CD4-positive, alpha-beta memory T cell (primary cell): Measurements from ENCODE around the gene MICB. TPM values are rescaled to one million over a fixed set of nuclear protein-coding genes. Genes with fewer than 3 reads are reported as not detected.

Experiments
- CTCF ChIA-PET: fragments of 350-600 bp; sonication (Branson Sonifier 250); formaldehyde crosslinking; loops from one replicate; lab custom pipeline; 2021; ENCODE audit warnings: inconsistent platforms; ENCODE audit not compliant: partially characterized antibody; lab: Charles Lee
- POLR2A ChIA-PET: fragments of 350-600 bp; sonication (Branson Sonifier 250); formaldehyde crosslinking; loops from one replicate; lab custom pipeline; 2021; ENCODE audit not compliant: partially characterized antibody; lab: Charles Lee
- DNase-seq, 5 donors: peaks; one replicate each; pipeline versions ENCODE4 v3.0.0 to v3.0.0-alpha.2; 2020 to 2022; ENCODE audit warnings: mixed read lengths in 1 of 5
- H3K27ac ChIP-seq: one replicate; pipeline ENCODE4 v1.7.0; 2013; ENCODE audit warnings: low read depth, low read length
- H3K27me3 ChIP-seq: 2 replicates; pipeline ENCODE4 v1.7.0; 2013; ENCODE audit warnings: mild to moderate bottlenecking, low read length, moderate library complexity; ENCODE audit not compliant: insufficient read depth
- H3K36me3 ChIP-seq: 2 replicates; pipeline ENCODE4 v1.7.0; 2013; ENCODE audit warnings: mild to moderate bottlenecking, low read length, moderate library complexity; ENCODE audit not compliant: insufficient read depth
- H3K4me1 ChIP-seq: 2 replicates; pipeline ENCODE4 v1.7.0; 2013; ENCODE audit warnings: mild to moderate bottlenecking, low read length, moderate library complexity; ENCODE audit not compliant: insufficient read depth
- H3K4me3 ChIP-seq, 2 donors: one replicate each; pipeline ENCODE4 v1.7.0; 2013; ENCODE audit warnings: low read length in 2 of 2, mild to moderate bottlenecking in 1 of 2
- H3K9me3 ChIP-seq, 2 donors: one replicate each; pipeline ENCODE4 v1.7.0; 2013; ENCODE audit warnings: low read length in 2 of 2, control low read depth in 1 of 2; ENCODE audit not compliant: control insufficient read depth in 1 of 2
- H3K27ac Mint-ChIP-seq, 7 donors: one replicate each; pipeline ENCODE4 v1.8.0; 2020 to 2021; ENCODE audit warnings: mixed read lengths in 7 of 7, mild to moderate bottlenecking in 6 of 7, inconsistent platforms in 3 of 7, moderate library complexity in 3 of 7
- H3K27me3 Mint-ChIP-seq, 2 donors: one replicate each; pipeline ENCODE4 v1.8.0; 2020 to 2021; ENCODE audit warnings: mixed read lengths in 2 of 2
- H3K36me3 Mint-ChIP-seq, 2 donors: one replicate each; pipeline ENCODE4 v1.8.0; 2020 to 2021; ENCODE audit warnings: mixed read lengths in 2 of 2, inconsistent platforms in 1 of 2, mild to moderate bottlenecking in 1 of 2
- H3K4me1 Mint-ChIP-seq, 4 donors: one replicate each; pipeline ENCODE4 v1.8.0; 2020 to 2021; ENCODE audit warnings: mixed read lengths in 4 of 4, mild to moderate bottlenecking in 1 of 4
- H3K4me3 Mint-ChIP-seq, 8 donors: one replicate each; pipeline ENCODE4 v1.8.0; 2020 to 2021; ENCODE audit warnings: mixed read lengths in 8 of 8, mild to moderate bottlenecking in 7 of 8, moderate library complexity in 6 of 8, inconsistent platforms in 3 of 8
- H3K9me3 Mint-ChIP-seq, 8 donors: one replicate each; pipeline ENCODE4 v1.8.0; 2020 to 2021; ENCODE audit warnings: mixed read lengths in 8 of 8, mild to moderate bottlenecking in 5 of 8, inconsistent platforms in 3 of 8, moderate library complexity in 1 of 8
- intact Hi-C: fragments of 100-400 bp; cut with micrococcal nuclease; formaldehyde crosslinking; loops from one replicate; pipeline ENCODE4 v1.15.1; 2023
- polyA plus RNA-seq, 2 donors: library from polyadenylated mRNA; unstranded; fragments of 300-500 nt; fragmentation: Illumina TruSeq; gene quantifications; one replicate each; pipeline ENCODE4 v1.2.3, GENCODE V29; 2021
- total RNA-seq, 2 experiments: library from RNA; stranded (reverse); gene quantifications; one replicate each; pipeline ENCODE4 v1.2.3, GENCODE V29; 2021

The MICB gene
- total and polyA plus RNA-seq, 4 experiments from 2014 or later, result 8.0 to 26.3 (median 16.5) TPM

- intact Hi-C loops, result no loop called here
- H3K36me3 ChIP-seq, result no peaks in the 10 kb centered on the region
- no peak overlapping the region for H3K4me3 ChIP-seq
- DNase-seq, result no peak
- POLR2A ChIA-PET, result interaction anchor here (0.6 to 1.8 kb wide), 3 partner anchors 12 to 823 kb away, joined by 3 to 5 read pairs (median 3); partner anchors contain the start of gene MICB
- peak overlapping the region; percentile 49 to 89 (median 76) for H3K27ac Mint-ChIP-seq
- H3K9me3 Mint-ChIP-seq, result no peaks in the 10 kb centered on the region
- H3K27me3 Mint-ChIP-seq, result no peaks in the 10 kb centered on the region
- no peak overlapping the region for H3K27ac ChIP-seq
- no peaks in the 10 kb centered on the region for H3K27me3 ChIP-seq
- H3K9me3 ChIP-seq, result no peaks in the 10 kb centered on the region
- H3K4me1 ChIP-seq, result peaks cover 59% of the 10 kb centered on the region
- H3K4me3 Mint-ChIP-seq, result peak overlapping the region in 3 of 8 donors; percentile 13 to 32 (median 20)
- CTCF ChIA-PET, result interaction anchor here (0.9 kb wide), 1 partner anchor 12 kb away, joined by 3 read pairs; no protein-coding TSS in a partner anchor
- H3K36me3 Mint-ChIP-seq, result peaks cover 0 to 31% of the 10 kb centered on the region in 2 donors
- H3K4me1 Mint-ChIP-seq, result peaks cover 52 to 77% (median 68%) of the 10 kb centered on the region in 4 donors
These were observed 23.9 kb upstream of the MICB start for GRCh38 chr6:31473780-31474761.

- intact Hi-C loops, result no loop called here
These were observed 23.1 kb upstream of the MICB start for GRCh38 chr6:31474871-31475286.

GRCh38 chr6:31476515-31477139 lies 21.3 kb upstream of the MICB start:
- H3K27me3 Mint-ChIP-seq, result no peaks in the 10 kb centered on the region
- Histone ChIP-seq H3K36me3 (no peaks in the 10 kb centered on the region), H3K4me1 (peaks cover 33% of the 10 kb centered on the region), H3K27ac (no peak overlapping the region), H3K4me3 (no peak overlapping the region), H3K27me3 (no peaks in the 10 kb centered on the region), H3K9me3 (no peaks in the 10 kb centered on the region)
- ChIA-PET CTCF (interaction anchor here (1.3 kb wide), 1 partner anchor 11 kb away, joined by 3 read pairs; no protein-coding TSS in a partner anchor), POLR2A (no interaction called here)
- no peak for DNase-seq
- H3K4me1 Mint-ChIP-seq, result peaks cover 30 to 51% (median 44%) of the 10 kb centered on the region in 4 donors
- H3K9me3 Mint-ChIP-seq, result no peaks in the 10 kb centered on the region
- peak overlapping the region in 3 of 7 donors; percentile 42 to 64 (median 61) for H3K27ac Mint-ChIP-seq
- H3K4me3 Mint-ChIP-seq, result no peak overlapping the region
- intact Hi-C loops, result no loop called here
- H3K36me3 Mint-ChIP-seq, result peaks cover 0 to 13% of the 10 kb centered on the region in 2 donors

More at GRCh38 chr6:31474871-31475286, 23.1 kb upstream of the MICB start:
- Mint-ChIP-seq H3K27me3 (no peaks in the 10 kb centered on the region), H3K9me3 (no peaks in the 10 kb centered on the region), H3K4me3 (no peak overlapping the region), H3K4me1 (peaks cover 44 to 69% (median 60%) of the 10 kb centered on the region in 4 donors), H3K27ac (peak overlapping the region in 4 of 7 donors; percentile 11 to 57 (median 37)), H3K36me3 (peaks cover 0 to 28% of the 10 kb centered on the region in 2 donors)
- no peaks in the 10 kb centered on the region for H3K9me3 ChIP-seq
- H3K4me1 ChIP-seq, result peaks cover 51% of the 10 kb centered on the region
- H3K36me3 ChIP-seq, result no peaks in the 10 kb centered on the region
- H3K4me3 ChIP-seq, result no peak overlapping the region
- no peaks in the 10 kb centered on the region for H3K27me3 ChIP-seq
- POLR2A ChIA-PET, result interaction anchor here (0.6 to 1.8 kb wide), 3 partner anchors 13 to 824 kb away, joined by 3 to 5 read pairs (median 3); partner anchors contain the start of gene MICB
- CTCF ChIA-PET, result interaction anchor here (0.9 kb wide), 1 partner anchor 12 kb away, joined by 3 read pairs; no protein-coding TSS in a partner anchor
- H3K27ac ChIP-seq, result no peak overlapping the region
- peak in 1 of 5 donors; percentile 17 for DNase-seq

- H3K4me3 ChIP-seq, result no peak overlapping the region
- intact Hi-C loops, result no loop called here
- Mint-ChIP-seq H3K4me3 (no peak overlapping the region), H3K4me1 (peaks cover 22 to 42% (median 35%) of the 10 kb centered on the region in 4 donors), H3K9me3 (no peaks in the 10 kb centered on the region), H3K27me3 (no peaks in the 10 kb centered on the region), H3K27ac (peak overlapping the region in 4 of 7 donors; percentile 24 to 67 (median 58)), H3K36me3 (peaks cover 0 to 11% of the 10 kb centered on the region in 2 donors)
- POLR2A ChIA-PET, result no interaction called here
- CTCF ChIA-PET, result no interaction called here
- peaks cover 24% of the 10 kb centered on the region for H3K4me1 ChIP-seq
- H3K27me3 ChIP-seq, result no peaks in the 10 kb centered on the region
- no peak overlapping the region for H3K27ac ChIP-seq
- H3K36me3 ChIP-seq, result no peaks in the 10 kb centered on the region
- no peak for DNase-seq
- H3K9me3 ChIP-seq, result no peaks in the 10 kb centered on the region
These were observed 20.4 kb upstream of the MICB start for GRCh38 chr6:31477521-31477920.

GRCh38 chr6:31478186-31478950 lies 19.6 kb upstream of the MICB start:
- Histone ChIP-seq H3K4me1 (peaks cover 16% of the 10 kb centered on the region), H3K27me3 (no peaks in the 10 kb centered on the region), H3K36me3 (no peaks in the 10 kb centered on the region), H3K27ac (no peak overlapping the region), H3K9me3 (no peaks in the 10 kb centered on the region), H3K4me3 (no peak overlapping the region)
- POLR2A ChIA-PET, result interaction anchor here (0.5 to 1.1 kb wide), 2 partner anchors 78 to 129 kb away, joined by 3 read pairs; no protein-coding TSS in a partner anchor
- H3K36me3 Mint-ChIP-seq, result peaks cover 0 to 8% of the 10 kb centered on the region in 2 donors
- CTCF ChIA-PET, result no interaction called here
- H3K27me3 Mint-ChIP-seq, result no peaks in the 10 kb centered on the region
- peaks cover 16 to 34% (median 28%) of the 10 kb centered on the region in 4 donors for H3K4me1 Mint-ChIP-seq
- H3K9me3 Mint-ChIP-seq, result no peaks in the 10 kb centered on the region
- no peak overlapping the region for H3K4me3 Mint-ChIP-seq
- no peak for DNase-seq
- peak overlapping the region in 3 of 7 donors; percentile 12 to 35 (median 16) for H3K27ac Mint-ChIP-seq
- intact Hi-C loops, result no loop called here

GRCh38 chr6:31479151-31479932 lies 18.6 kb upstream of the MICB start:
- no peaks in the 10 kb centered on the region for H3K9me3 ChIP-seq
- H3K27me3 ChIP-seq, result no peaks in the 10 kb centered on the region
- no peak for DNase-seq
- Mint-ChIP-seq H3K36me3 (peaks cover 0 to 3% of the 10 kb centered on the region in 2 donors), H3K27ac (peak overlapping the region in 5 of 7 donors; percentile 39 to 81 (median 46)), H3K27me3 (no peaks in the 10 kb centered on the region), H3K4me1 (peaks cover 12 to 24% (median 19%) of the 10 kb centered on the region in 4 donors), H3K4me3 (no peak overlapping the region), H3K9me3 (no peaks in the 10 kb centered on the region)
- intact Hi-C loops, result no loop called here
- CTCF ChIA-PET, result no interaction called here
- no peak overlapping the region for H3K4me3 ChIP-seq
- peaks cover 7% of the 10 kb centered on the region for H3K4me1 ChIP-seq
- POLR2A ChIA-PET, result interaction anchor here (1.1 to 3.1 kb wide), 2 partner anchors 9 to 78 kb away, joined by 3 to 10 read pairs; no protein-coding TSS in a partner anchor
- no peak overlapping the region for H3K27ac ChIP-seq
- no peaks in the 10 kb centered on the region for H3K36me3 ChIP-seq
